Pulmonary artery endothelial cell (primary cell): ENCODE data around the gene TREM1. TPM values are rescaled to one million over a fixed set of nuclear protein-coding genes. Genes with fewer than 3 reads are reported as not detected.
"Not testable (repeated sequence)": the region's sequence is repeated elsewhere in the genome, so short reads cannot be mapped to it uniquely, and the experiment has no call there.

Source experiments
- DNase-seq: peaks from one replicate; pipeline ENCODE4 v3.0.0-alpha.2; 2011; ENCODE audit warnings: low read depth, low spot score
- total RNA-seq: library from RNA; depleted of rRNA; stranded (reverse); fragments of >200 nt; gene quantifications from 2 replicates; pipeline ENCODE4 v1.2.3, GENCODE V29; 2014

Gene TREM1
- total RNA-seq, 1 donor from 2014 or later, result not detected

- not testable (repeated sequence) for DNase-seq
These were observed 10.8 kb upstream of the TREM1 start for GRCh38 chr6:41297248-41297647.

- no peak for DNase-seq
These were observed 7.9 kb upstream of the TREM1 start for GRCh38 chr6:41294214-41294872.

- no peak for DNase-seq
These were observed 5.2 kb upstream of the TREM1 start for GRCh38 chr6:41291717-41292116.

GRCh38 chr6:41289815-41290214 is 3.3 kb upstream of the TREM1 start:
- DNase-seq, result no peak

GRCh38 chr6:41288754-41289129 is 2.3 kb upstream of the TREM1 start:
- DNase-seq, result no peak

- DNase-seq, result no peak
These were observed 1.7 kb upstream of the TREM1 start for GRCh38 chr6:41288030-41288753.

GRCh38 chr6:41284726-41285125 is 1.8 kb downstream of the TREM1 start:
- no peak for DNase-seq

- DNase-seq, result no peak
These were observed 2.9 kb downstream of the TREM1 start for GRCh38 chr6:41283600-41283999.

GRCh38 chr6:41280381-41281057 is 6.0 kb downstream of the TREM1 start:
- no peak for DNase-seq

GRCh38 chr6:41278699-41279405 is 7.6 kb downstream of the TREM1 start:
- no peak for DNase-seq

GRCh38 chr6:41277605-41278004 is 8.9 kb downstream of the TREM1 start:
- no peak for DNase-seq

- no peak for DNase-seq
These were observed 11.0 kb downstream of the TREM1 start for GRCh38 chr6:41275489-41275888.

- DNase-seq, result no peak
These were observed 12.2 kb downstream of the TREM1 start for GRCh38 chr6:41274256-41274655.

GRCh38 chr6:41273714-41274113 is 12.8 kb downstream of the TREM1 start:
- no peak for DNase-seq

GRCh38 chr6:41272591-41273240 is 13.8 kb downstream of the TREM1 start:
- DNase-seq, result no peak

- no peak for DNase-seq
These were observed 14.5 kb downstream of the TREM1 start for GRCh38 chr6:41271901-41272395.

- DNase-seq, result no peak
These were observed 16.8 kb downstream of the TREM1 start for GRCh38 chr6:41269716-41270115.

GRCh38 chr6:41269166-41269565 is 17.3 kb downstream of the TREM1 start:
- no peak for DNase-seq

GRCh38 chr6:41268478-41268877 is 18.0 kb downstream of the TREM1 start:
- no peak for DNase-seq

- no peak for DNase-seq
These were observed 19.9 kb downstream of the TREM1 start for GRCh38 chr6:41266541-41266940.

- no peak for DNase-seq
These were observed 23.2 kb downstream of the TREM1 start for GRCh38 chr6:41263267-41263666.
